ENCODE measurements around the gene NEB. TPM values are rescaled to one million over a fixed set of nuclear protein-coding genes. Genes with fewer than 3 reads are reported as not detected.

The NEB gene
- total RNA-seq, 1 donor from 2014 or later: 5.0 TPM

DNA sequence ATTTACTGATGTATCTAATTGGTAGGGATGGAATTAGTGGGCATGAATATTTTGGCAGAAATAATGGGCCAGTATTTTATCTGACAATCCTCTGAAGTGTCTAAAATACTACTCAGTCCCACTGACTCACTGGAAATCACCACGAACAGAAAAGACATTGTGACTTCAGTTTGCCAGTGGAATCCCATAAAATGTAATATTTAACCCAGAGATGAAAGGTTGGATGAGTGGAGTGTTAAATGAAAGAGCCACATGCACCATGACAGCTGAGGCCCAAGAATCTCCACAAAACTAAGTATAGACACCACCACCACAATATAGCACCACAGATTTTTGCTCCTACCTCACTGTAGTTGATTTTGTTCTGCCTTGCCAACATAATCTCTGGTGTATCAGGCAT is 103.9 kb downstream of the NEB start:
- Mint-ChIP-seq H3K36me3 (peaks cover 3% of the 10 kb centered on the region), H3K9me3 (peaks cover 7% of the 10 kb centered on the region), H3K4me1 (ENCODE audit: unreplicated experiment) (no peaks in the 10 kb centered on the region), H3K27ac (no peak overlapping the region), H3K4me3 (no peak overlapping the region), H3K27me3 (no peaks in the 10 kb centered on the region)
- TF ChIP-seq, protein P1, sequence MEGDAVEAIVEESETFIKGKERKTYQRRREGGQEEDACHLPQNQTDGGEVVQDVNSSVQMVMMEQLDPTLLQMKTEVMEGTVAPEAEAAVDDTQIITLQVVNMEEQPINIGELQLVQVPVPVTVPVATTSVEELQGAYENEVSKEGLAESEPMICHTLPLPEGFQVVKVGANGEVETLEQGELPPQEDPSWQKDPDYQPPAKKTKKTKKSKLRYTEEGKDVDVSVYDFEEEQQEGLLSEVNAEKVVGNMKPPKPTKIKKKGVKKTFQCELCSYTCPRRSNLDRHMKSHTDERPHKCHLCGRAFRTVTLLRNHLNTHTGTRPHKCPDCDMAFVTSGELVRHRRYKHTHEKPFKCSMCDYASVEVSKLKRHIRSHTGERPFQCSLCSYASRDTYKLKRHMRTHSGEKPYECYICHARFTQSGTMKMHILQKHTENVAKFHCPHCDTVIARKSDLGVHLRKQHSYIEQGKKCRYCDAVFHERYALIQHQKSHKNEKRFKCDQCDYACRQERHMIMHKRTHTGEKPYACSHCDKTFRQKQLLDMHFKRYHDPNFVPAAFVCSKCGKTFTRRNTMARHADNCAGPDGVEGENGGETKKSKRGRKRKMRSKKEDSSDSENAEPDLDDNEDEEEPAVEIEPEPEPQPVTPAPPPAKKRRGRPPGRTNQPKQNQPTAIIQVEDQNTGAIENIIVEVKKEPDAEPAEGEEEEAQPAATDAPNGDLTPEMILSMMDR (conservative IDR thresholded peaks at IDR 0.05): no peak
- no peak for DNase-seq (ENCODE audit: extremely low spot score, unreplicated experiment)

DNA sequence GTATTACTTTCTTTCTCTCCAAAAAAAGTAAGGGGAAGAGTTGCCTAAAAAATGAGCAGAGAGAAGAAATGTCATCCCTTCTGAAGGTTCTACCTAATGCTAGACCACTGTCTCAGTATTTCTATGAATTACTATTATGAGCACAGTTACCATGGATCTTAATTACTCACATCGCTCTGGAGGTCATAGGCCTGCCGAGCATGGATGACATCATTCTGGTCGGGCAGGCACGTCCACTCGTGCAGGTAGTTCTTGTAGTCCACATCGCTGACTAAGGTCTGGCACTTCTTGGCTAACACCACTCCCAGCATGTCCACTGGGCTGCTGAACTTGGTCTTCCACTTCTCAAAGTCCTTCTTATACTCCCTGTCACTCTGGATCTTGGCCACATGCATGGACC is 106.9 kb downstream of the NEB start:
- no peak overlapping the region for H3K4me3 Mint-ChIP-seq
- no peaks in the 10 kb centered on the region for H3K27me3 Mint-ChIP-seq
- peaks cover 4% of the 10 kb centered on the region for H3K9me3 Mint-ChIP-seq
- no peaks in the 10 kb centered on the region for H3K4me1 Mint-ChIP-seq (ENCODE audit: unreplicated experiment)
- H3K36me3 Mint-ChIP-seq: no peaks in the 10 kb centered on the region
- H3K27ac Mint-ChIP-seq: no peak overlapping the region
- TF ChIP-seq, protein P1 (conservative IDR thresholded peaks at IDR 0.05): no peak
- DNase-seq (ENCODE audit: extremely low spot score, unreplicated experiment): no peak

DNA sequence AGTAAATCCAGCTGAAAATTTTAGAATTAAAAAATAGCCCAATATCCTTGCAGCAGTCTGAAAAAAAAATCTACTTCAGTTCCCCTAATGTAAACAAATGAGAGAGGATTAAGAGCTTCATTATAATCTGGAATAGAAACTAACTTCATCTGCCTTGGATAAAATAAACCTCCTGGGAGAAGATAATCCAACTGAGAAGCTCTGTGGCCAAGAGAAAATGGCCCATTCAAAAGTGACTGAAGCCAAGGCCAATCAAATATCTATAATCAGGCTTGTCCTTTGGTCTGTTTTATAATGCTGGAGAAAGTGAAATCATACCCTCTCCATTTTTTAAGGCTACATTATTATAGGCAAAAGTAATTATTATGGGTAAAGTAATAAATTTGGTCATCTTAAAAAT is 110.0 kb downstream of the NEB start:
- peaks cover 4% of the 10 kb centered on the region for H3K9me3 Mint-ChIP-seq
- no peaks in the 10 kb centered on the region for H3K36me3 Mint-ChIP-seq
- TF ChIP-seq, protein P1 (conservative IDR thresholded peaks at IDR 0.05): no peak
- H3K4me1 Mint-ChIP-seq (ENCODE audit: unreplicated experiment): no peaks in the 10 kb centered on the region
- H3K27me3 Mint-ChIP-seq: no peaks in the 10 kb centered on the region
- no peak overlapping the region for H3K4me3 Mint-ChIP-seq
- H3K27ac Mint-ChIP-seq: no peak overlapping the region
- no peak for DNase-seq (ENCODE audit: extremely low spot score, unreplicated experiment)

DNA sequence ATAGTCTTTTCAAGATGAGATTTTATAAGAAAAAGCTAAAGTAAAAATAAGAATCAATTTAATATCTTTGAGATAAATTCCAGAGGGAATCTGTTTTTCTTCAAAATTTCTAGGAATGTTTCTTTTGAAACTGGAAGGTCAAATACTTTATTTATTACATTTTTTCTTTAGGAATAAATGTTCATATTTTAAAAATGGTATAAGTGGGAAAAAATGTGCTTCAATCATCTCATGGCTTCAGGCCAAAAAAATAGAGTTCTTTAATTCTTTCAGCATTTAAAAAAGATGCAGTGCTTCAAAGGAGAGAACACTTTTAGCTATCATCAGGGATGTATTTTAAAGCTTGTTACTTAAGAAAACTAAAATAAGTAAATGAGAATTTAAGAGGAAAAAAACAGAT is 110.6 kb downstream of the NEB start:
- TF ChIP-seq, protein P1 (conservative IDR thresholded peaks at IDR 0.05): no peak
- Mint-ChIP-seq H3K36me3 (no peaks in the 10 kb centered on the region), H3K27ac (no peak overlapping the region), H3K27me3 (no peaks in the 10 kb centered on the region), H3K4me1 (ENCODE audit: unreplicated experiment) (no peaks in the 10 kb centered on the region), H3K4me3 (no peak overlapping the region), H3K9me3 (peaks cover 4% of the 10 kb centered on the region)
- DNase-seq (ENCODE audit: extremely low spot score, unreplicated experiment): no peak

DNA sequence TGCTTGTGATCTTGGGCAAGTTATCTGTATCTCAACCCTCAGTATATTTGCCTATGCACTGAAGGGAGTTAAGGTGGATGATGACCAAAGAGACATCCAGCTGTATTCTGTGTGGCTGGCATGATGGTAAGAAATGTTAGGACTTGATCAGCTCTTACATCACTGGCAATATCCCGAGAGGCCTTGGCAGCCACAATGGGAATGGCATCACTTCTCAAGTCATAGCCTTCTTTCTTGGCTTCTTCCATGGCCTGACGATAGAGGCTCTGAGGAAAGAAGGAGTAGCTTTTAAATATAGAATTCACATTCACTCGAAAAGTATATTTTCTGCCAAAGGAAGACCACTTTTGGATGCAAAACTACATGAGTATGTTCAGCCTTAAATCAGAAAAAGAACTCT is 113.5 kb downstream of the NEB start:
- TF ChIP-seq, protein P1 (conservative IDR thresholded peaks at IDR 0.05): no peak
- Mint-ChIP-seq H3K27me3 (no peaks in the 10 kb centered on the region), H3K36me3 (no peaks in the 10 kb centered on the region), H3K27ac (no peak overlapping the region), H3K4me1 (ENCODE audit: unreplicated experiment) (no peaks in the 10 kb centered on the region), H3K4me3 (no peak overlapping the region), H3K9me3 (no peaks in the 10 kb centered on the region)
- DNase-seq (ENCODE audit: extremely low spot score, unreplicated experiment): no peak

Measured in type B pancreatic cell (in vitro differentiated cells).